ENCODE results near the gene PSD2.

PSD2 gene

DNA sequence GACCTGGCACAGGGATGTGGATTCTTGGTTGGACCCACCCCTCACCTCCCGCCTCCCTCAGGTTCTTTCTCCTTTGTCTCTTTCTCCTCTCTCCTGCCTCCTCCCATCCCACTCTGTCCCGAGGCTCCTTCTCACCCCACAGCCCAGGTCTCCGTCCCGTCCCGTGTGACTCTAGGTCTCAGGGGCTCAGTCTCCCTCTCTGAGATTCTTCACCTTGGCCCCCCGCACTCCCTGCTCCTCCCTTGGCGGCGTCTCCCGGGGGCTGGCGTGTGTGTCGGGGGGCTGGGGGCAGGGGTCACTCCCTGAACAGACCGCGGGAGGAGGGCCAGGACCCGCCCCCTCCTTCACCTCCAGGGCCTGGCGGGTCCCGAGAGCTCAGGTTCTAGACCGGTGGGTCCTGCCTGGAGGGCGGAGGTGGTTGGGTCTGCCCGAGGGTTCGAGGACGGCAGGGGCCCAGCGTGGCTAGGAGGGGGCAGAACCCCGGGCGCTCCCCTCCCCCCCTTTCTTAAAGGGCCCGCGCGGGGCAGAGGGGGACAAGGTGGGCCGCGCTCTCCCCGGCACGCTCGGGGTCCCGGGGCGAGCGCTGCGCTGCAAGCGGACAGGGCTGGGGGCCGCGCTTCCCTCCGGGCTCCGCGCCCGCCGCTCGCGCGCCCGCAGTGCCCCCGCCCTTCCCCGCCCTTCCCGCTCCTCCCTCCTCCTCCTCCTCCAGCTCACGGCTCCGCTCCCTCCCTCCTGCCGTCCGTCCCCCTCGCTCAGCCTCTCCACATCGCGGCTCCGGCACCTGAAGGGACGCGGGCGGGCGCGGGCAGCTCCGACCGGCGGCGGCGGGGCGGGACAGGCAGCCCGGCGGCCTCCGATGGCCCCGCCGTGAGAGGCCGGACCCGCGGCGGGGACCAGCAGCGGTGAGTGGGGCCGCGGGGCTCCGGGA lies at the start of gene PSD2:
PSD2 (plus strand) TSS at position 735 of the 928 bp plus-strand sequence. CDS start 13,633 bp downstream, outside the sequence.
- Histone ChIP-seq H3K4me1 (ENCODE audit: control insufficient read depth in 5 of 5, insufficient read depth in 5 of 5, low read length in 5 of 5) (peaks cover 0 to 9% (median 4%) of the 10 kb centered on the region in 5 donors), H3K36me3 (ENCODE audit: control insufficient read depth in 5 of 5, insufficient read depth in 5 of 5, low read length in 5 of 5) (no peaks in the 10 kb centered on the region), H3K4me3 (ENCODE audit: low read depth in 1 of 5, low read length in 5 of 5) (peak within 1 kb of the TSS in 2 of 5 donors; percentile 42 to 55), H3K9ac (ENCODE audit: low read length in 5 of 5) (peak within 1 kb of the TSS in 1 of 5 donors; percentile 25), H3K27ac (ENCODE audit: low read depth, low read length) (no peak within 1 kb of the TSS), H3K27me3 (ENCODE audit: control insufficient read depth in 5 of 5, insufficient read depth in 4 of 5, low read length in 5 of 5) (peaks cover 37 to 54% (median 47%) of the 10 kb centered on the region in 5 donors), H3K9me3 (ENCODE audit: control insufficient read depth in 5 of 5, low read length in 5 of 5) (no peaks in the 10 kb centered on the region)

DNA sequence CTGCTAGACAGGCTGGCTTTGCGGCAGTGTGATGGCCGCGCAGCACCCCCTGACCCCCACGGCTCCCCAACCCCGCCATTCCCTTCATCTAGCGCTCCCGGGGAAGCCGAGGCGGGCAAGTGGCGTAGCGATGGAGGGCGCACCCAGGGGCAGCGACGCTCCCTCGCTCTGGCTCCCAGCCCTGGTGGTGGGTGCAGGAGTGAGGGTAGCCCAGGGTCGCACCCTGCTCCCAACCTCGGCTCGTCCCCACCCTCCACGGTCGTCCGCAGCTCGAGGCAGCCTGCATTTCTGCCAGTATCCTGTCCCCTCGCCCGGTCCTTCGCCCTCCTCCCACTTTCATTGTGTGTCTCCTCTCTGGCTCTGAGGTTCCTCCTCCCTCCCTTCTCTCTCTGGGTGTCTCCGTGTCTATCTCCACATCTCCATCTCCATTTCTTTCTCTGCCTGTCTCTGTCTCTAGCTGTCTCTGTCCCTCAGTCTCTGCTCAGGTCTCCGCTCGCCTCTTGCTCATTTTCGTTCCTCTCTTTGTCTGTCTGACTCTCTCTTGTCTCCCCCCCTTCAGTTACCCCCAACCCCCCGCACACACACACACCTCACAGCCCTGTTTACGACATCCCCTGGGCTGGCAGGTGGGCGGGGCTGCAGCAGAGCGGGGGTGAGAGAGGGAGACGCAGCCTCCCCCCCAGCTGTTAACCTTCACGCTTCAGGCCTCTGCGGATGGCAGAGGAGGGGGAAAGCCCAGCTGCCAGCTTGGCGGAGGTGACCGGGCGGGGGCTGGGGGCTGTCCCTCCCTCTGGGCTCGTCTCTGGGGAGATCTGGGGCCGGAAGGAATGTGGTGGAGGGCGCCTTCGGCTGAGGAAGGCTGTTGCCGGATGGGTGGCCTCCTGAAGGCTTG lies 48.7 kb upstream of the PSD2 start:
- Histone ChIP-seq H3K9me3 (ENCODE audit: control insufficient read depth in 5 of 5, low read length in 5 of 5) (no peaks in the 10 kb centered on the region), H3K9ac (ENCODE audit: low read length in 5 of 5) (peak overlapping the region in 3 of 5 donors; percentile 14 to 59 (median 48)), H3K4me3 (ENCODE audit: low read depth in 1 of 5, low read length in 5 of 5) (peak overlapping the region; percentile 42 to 63 (median 54)), H3K36me3 (ENCODE audit: control insufficient read depth in 5 of 5, insufficient read depth in 5 of 5, low read length in 5 of 5) (no peaks in the 10 kb centered on the region), H3K27ac (ENCODE audit: low read depth, low read length) (no peak overlapping the region), H3K27me3 (ENCODE audit: control insufficient read depth in 5 of 5, insufficient read depth in 4 of 5, low read length in 5 of 5) (peaks cover 21 to 45% (median 32%) of the 10 kb centered on the region in 5 donors), H3K4me1 (ENCODE audit: control insufficient read depth in 5 of 5, insufficient read depth in 5 of 5, low read length in 5 of 5) (peaks cover 4 to 40% (median 36%) of the 10 kb centered on the region in 5 donors)

DNA sequence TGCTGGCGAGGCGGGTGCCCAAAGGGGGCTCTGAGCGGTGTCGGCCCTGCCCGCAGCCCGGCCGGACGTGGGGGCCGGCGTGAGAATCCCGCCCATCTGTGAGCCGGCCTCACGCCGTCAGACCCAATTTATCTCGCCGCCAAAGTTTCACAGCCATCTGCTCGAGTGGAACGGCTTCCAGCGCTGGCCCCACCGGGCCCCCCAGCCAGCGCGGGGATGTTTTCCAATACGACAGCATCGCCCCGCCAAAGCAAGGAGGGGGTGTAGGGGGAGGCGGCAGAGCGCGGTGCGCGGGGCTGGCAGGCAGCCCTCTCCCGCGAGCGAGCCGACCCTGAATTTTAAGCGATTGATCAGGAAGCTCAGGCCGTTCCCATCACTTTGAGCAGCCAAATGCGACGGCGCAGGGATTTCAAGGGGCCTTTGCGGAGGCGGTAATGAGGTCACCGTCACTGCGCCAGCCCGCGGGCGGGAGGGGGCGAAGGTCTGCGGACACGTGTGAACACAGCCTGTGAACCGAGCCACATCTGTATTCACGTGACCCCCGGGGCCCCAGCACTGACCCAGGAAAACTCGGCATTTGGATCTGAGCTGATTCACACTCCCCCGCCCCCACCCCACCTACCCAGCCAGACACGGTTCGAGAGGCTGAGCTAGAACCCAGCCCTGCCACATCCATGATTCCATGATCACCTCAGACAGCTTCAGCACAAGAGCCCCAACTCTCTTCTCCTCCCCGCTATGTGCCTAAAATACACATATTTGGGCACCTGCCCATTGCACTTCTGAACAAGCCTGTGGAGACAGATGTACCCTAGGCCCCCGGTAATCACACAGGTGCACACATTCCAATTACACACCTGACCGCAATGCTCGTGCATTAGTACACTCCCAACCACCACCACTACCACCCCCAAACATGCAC lies 47.8 kb upstream of the PSD2 start:
- peak overlapping the region in 2 of 5 donors; percentile 14 to 47 for H3K9ac ChIP-seq (ENCODE audit: low read length in 5 of 5)
- peak overlapping the region in 4 of 5 donors; percentile 24 to 63 (median 55) for H3K4me3 ChIP-seq (ENCODE audit: low read depth in 1 of 5, low read length in 5 of 5)
- no peak overlapping the region for H3K27ac ChIP-seq (ENCODE audit: low read depth, low read length)
- no peaks in the 10 kb centered on the region for H3K9me3 ChIP-seq (ENCODE audit: control insufficient read depth in 5 of 5, low read length in 5 of 5)
- H3K36me3 ChIP-seq (ENCODE audit: control insufficient read depth in 5 of 5, insufficient read depth in 5 of 5, low read length in 5 of 5): no peaks in the 10 kb centered on the region
- H3K4me1 ChIP-seq (ENCODE audit: control insufficient read depth in 5 of 5, insufficient read depth in 5 of 5, low read length in 5 of 5): peaks cover 4 to 40% (median 36%) of the 10 kb centered on the region in 5 donors
- peaks cover 21 to 54% (median 39%) of the 10 kb centered on the region in 5 donors for H3K27me3 ChIP-seq (ENCODE audit: control insufficient read depth in 5 of 5, insufficient read depth in 4 of 5, low read length in 5 of 5)

DNA sequence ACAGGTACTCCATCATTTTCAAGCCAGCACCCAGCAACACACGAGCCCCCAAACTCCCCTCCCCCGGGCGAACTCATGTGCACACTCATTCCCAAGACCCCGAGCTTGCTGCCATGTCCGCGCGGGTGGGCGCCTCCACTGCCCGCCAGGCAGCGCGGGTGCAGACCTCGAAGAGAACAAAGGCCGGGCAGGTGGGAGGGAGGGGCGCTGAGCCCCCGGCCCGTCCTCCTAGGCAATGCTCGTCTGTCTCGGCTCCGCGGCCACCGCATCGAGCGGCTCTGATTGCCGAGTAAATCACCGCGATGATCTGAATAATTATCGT lies 47.1 kb upstream of the PSD2 start:
- H3K4me3 ChIP-seq (ENCODE audit: low read depth in 1 of 5, low read length in 5 of 5): no peak overlapping the region

DNA sequence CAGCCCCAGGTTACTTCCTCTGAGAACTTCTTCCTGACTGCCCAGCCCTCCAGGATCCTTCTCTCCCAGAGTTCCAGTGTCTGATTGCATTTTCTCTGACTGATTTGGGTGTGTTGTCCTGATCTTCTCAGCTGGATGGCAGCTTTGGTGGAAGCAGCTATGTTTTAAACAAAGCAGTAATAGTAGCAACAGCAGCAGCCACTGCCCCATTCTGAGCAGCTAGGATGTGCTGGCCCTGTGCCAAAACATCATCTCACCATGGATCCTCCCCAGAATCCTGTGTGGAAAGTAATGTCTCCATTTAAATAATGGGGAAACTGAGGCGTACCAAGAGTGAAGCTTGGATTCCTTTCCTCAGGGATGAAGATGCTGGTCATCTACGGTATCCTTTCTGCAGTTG lies 46.4 kb upstream of the PSD2 start:
- Histone ChIP-seq H3K4me3 (ENCODE audit: low read depth in 1 of 5, low read length in 5 of 5) (no peak overlapping the region), H3K9me3 (ENCODE audit: control insufficient read depth in 5 of 5, low read length in 5 of 5) (no peaks in the 10 kb centered on the region), H3K9ac (ENCODE audit: low read length in 5 of 5) (no peak overlapping the region), H3K36me3 (ENCODE audit: control insufficient read depth in 5 of 5, insufficient read depth in 5 of 5, low read length in 5 of 5) (no peaks in the 10 kb centered on the region), H3K27ac (ENCODE audit: low read depth, low read length) (no peak overlapping the region), H3K27me3 (ENCODE audit: control insufficient read depth in 5 of 5, insufficient read depth in 4 of 5, low read length in 5 of 5) (peaks cover 21 to 63% (median 45%) of the 10 kb centered on the region in 5 donors), H3K4me1 (ENCODE audit: control insufficient read depth in 5 of 5, insufficient read depth in 5 of 5, low read length in 5 of 5) (peaks cover 4 to 40% (median 36%) of the 10 kb centered on the region in 5 donors)

More for the DNA sequence above, 47.1 kb upstream of the PSD2 start:
- H3K36me3 ChIP-seq (ENCODE audit: control insufficient read depth in 5 of 5, insufficient read depth in 5 of 5, low read length in 5 of 5): no peaks in the 10 kb centered on the region
- no peaks in the 10 kb centered on the region for H3K9me3 ChIP-seq (ENCODE audit: control insufficient read depth in 5 of 5, low read length in 5 of 5)
- no peak overlapping the region for H3K9ac ChIP-seq (ENCODE audit: low read length in 5 of 5)
- peaks cover 21 to 60% (median 43%) of the 10 kb centered on the region in 5 donors for H3K27me3 ChIP-seq (ENCODE audit: control insufficient read depth in 5 of 5, insufficient read depth in 4 of 5, low read length in 5 of 5)
- no peak overlapping the region for H3K27ac ChIP-seq (ENCODE audit: low read depth, low read length)
- peaks cover 4 to 40% (median 36%) of the 10 kb centered on the region in 5 donors for H3K4me1 ChIP-seq (ENCODE audit: control insufficient read depth in 5 of 5, insufficient read depth in 5 of 5, low read length in 5 of 5)

DNA sequence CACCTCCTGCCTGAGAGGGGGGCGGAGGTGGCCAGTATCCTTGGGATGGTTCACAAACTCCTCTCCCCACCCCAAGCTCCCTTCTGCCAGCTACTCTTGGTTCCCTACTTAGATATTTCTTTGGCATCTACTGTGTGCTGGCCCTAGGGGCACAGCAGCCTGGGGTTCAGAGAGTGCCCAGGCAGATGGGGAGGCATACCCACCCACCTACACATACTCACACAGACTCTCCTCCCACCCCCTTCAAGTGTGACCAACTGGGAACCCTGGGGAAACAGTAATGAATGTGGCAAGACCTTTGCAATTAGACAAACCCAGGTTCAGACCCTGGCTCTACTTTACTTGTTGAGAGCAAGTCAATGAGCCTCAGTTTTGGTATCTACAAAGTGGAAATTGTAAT lies 44.4 kb upstream of the PSD2 start:
- H3K27ac ChIP-seq (ENCODE audit: low read depth, low read length): no peak overlapping the region
- peaks cover 30 to 75% (median 59%) of the 10 kb centered on the region in 5 donors for H3K27me3 ChIP-seq (ENCODE audit: control insufficient read depth in 5 of 5, insufficient read depth in 4 of 5, low read length in 5 of 5)
- H3K36me3 ChIP-seq (ENCODE audit: control insufficient read depth in 5 of 5, insufficient read depth in 5 of 5, low read length in 5 of 5): no peaks in the 10 kb centered on the region

DNA sequence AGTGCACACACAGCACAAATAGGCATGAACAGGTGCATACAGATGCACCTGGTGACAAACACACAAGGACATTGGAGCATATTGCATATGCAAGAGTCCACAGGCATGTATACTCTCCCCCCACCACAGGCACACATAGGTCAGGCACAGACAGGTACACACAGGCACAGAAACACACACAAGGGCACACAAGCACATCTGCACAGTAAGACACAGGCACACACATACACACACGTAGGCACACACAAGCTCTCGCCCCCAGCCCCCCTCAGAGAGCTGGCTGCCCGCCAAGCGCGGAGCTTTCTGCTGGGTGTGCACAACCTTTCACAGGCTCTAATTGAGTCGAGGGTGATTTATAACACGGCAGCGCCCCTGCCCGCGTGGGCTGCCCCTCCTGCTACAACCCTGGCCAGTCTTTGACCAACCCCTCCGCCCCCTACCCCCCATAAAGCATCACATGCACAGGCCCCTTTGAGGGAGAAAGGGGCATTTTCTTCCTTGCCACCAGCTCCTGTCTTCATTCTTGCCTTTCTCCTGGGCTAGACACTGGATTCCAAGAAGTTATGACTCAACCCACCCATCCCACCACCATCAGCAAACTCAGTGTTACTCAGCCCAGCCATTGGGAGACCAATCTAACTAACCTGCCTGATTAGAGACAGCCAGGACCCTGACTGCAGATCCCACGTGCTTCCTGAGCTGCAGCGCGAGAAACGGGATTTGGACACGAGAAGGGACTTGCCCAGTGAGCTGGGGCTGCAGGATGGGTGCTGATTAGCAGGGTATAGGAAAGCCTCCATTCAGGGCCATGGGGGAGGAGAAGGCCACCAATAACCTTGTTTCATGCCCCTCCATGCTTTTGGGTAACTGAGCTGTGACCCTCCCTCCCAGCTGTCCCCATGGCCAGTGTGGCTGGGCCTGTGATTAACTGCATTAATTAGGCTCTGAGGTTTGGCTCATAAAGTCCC lies 42.8 kb upstream of the PSD2 start:
- Histone ChIP-seq H3K9me3 (ENCODE audit: control insufficient read depth in 5 of 5, low read length in 5 of 5) (no peaks in the 10 kb centered on the region), H3K27me3 (ENCODE audit: control insufficient read depth in 5 of 5, insufficient read depth in 4 of 5, low read length in 5 of 5) (peaks cover 21 to 73% (median 50%) of the 10 kb centered on the region in 5 donors), H3K36me3 (ENCODE audit: control insufficient read depth in 5 of 5, insufficient read depth in 5 of 5, low read length in 5 of 5) (no peaks in the 10 kb centered on the region), H3K9ac (ENCODE audit: low read length in 5 of 5) (no peak overlapping the region), H3K4me3 (ENCODE audit: low read depth in 1 of 5, low read length in 5 of 5) (no peak overlapping the region), H3K27ac (ENCODE audit: low read depth, low read length) (no peak overlapping the region), H3K4me1 (ENCODE audit: control insufficient read depth in 5 of 5, insufficient read depth in 5 of 5, low read length in 5 of 5) (peaks cover 2 to 15% (median 5%) of the 10 kb centered on the region in 5 donors)

More for the DNA sequence above, 44.4 kb upstream of the PSD2 start:
- peaks cover 4 to 28% (median 21%) of the 10 kb centered on the region in 5 donors for H3K4me1 ChIP-seq (ENCODE audit: control insufficient read depth in 5 of 5, insufficient read depth in 5 of 5, low read length in 5 of 5)
- H3K4me3 ChIP-seq (ENCODE audit: low read depth in 1 of 5, low read length in 5 of 5): no peak overlapping the region
- no peak overlapping the region for H3K9ac ChIP-seq (ENCODE audit: low read length in 5 of 5)
- no peaks in the 10 kb centered on the region for H3K9me3 ChIP-seq (ENCODE audit: control insufficient read depth in 5 of 5, low read length in 5 of 5)

DNA sequence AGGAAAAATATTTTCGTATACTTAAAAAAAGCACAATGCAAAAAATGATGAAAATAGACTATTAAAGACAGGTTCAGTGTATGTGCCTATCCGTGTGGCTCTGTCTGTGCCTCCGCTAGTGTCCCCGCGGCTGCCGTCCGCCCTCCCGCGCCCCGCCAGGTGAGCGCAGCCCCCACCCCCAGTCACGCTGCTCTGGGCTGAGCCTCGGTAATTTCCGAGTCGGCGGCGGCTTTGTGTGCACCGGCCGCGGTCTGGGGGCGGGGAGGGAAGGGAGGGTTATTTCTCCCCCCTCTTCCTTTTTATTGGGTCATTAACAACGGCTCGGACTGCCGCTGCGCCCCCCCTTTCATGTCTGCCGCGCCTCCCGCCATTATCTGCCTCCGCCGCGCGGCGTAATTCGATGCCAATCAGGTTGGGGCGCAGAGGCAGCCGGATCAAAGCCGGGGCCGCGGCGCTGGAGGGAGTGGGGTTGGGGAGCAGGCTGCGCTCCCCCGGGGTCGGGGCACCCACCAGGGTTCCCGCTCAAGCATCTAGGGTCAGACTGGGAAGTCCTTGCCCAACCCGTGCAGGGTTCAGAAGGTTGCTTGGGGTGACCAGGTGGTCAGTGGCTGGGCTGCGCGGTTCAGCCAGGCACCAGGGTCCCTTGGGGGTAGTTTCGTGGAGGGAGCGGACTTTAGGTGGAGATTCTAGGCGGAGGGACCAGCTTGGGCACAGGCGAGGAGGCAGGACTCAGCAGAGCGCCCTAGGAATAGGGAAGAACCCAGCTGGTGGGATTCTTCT lies 39.5 kb upstream of the PSD2 start:
- peaks cover 26 to 67% (median 41%) of the 10 kb centered on the region in 5 donors for H3K27me3 ChIP-seq (ENCODE audit: control insufficient read depth in 5 of 5, insufficient read depth in 4 of 5, low read length in 5 of 5)
- no peaks in the 10 kb centered on the region for H3K36me3 ChIP-seq (ENCODE audit: control insufficient read depth in 5 of 5, insufficient read depth in 5 of 5, low read length in 5 of 5)
- H3K9me3 ChIP-seq (ENCODE audit: control insufficient read depth in 5 of 5, low read length in 5 of 5): no peaks in the 10 kb centered on the region
- H3K9ac ChIP-seq (ENCODE audit: low read length in 5 of 5): no peak overlapping the region
- peaks cover 0 to 8% (median 0%) of the 10 kb centered on the region in 5 donors for H3K4me1 ChIP-seq (ENCODE audit: control insufficient read depth in 5 of 5, insufficient read depth in 5 of 5, low read length in 5 of 5)
- no peak overlapping the region for H3K4me3 ChIP-seq (ENCODE audit: low read depth in 1 of 5, low read length in 5 of 5)
- no peak overlapping the region for H3K27ac ChIP-seq (ENCODE audit: low read depth, low read length)
